Measurements from ENCODE around the gene MRPS15.

Gene MRPS15

GRCh38 chr1:36510418-36510817 is 46.2 kb upstream of the MRPS15 start:
- Histone ChIP-seq H3K27me3 (ENCODE audit: insufficient read depth, low read length) (no peaks in the 10 kb centered on the region), H3K4me2 (ENCODE audit: low read length) (no peak overlapping the region), H4K20me1 (ENCODE audit: insufficient read depth, low read length) (no peaks in the 10 kb centered on the region), H3K4me1 (ENCODE audit: insufficient read depth, low read length, severe bottlenecking) (no peaks in the 10 kb centered on the region), H3F3A (ENCODE audit: insufficient read depth, low read length) (no peaks in the 10 kb centered on the region), H3K9ac (ENCODE audit: low read length) (no peak overlapping the region), H3K79me2 (ENCODE audit: insufficient read depth, low read length) (no peaks in the 10 kb centered on the region), H3K9me3 (ENCODE audit: low read length) (no peaks in the 10 kb centered on the region), H3K9me2 (ENCODE audit: low read depth, low read length) (no peaks in the 10 kb centered on the region), H2AFZ (ENCODE audit: low read length) (no peak overlapping the region), H3K27ac (ENCODE audit: low read depth, low read length, poor library complexity, severe bottlenecking) (no peak overlapping the region), H3K36me3 (ENCODE audit: insufficient read depth, low read length) (no peaks in the 10 kb centered on the region), H3K4me3 (ENCODE audit: low read depth, low read length, poor library complexity, severe bottlenecking) (no peak overlapping the region)
- TF ChIP-seq EZH2 (IDR thresholded peaks at IDR 0.05; ENCODE audit: borderline replicate concordance, low read length) (no peak), CTCF (IDR thresholded peaks at IDR 0.05; ENCODE audit: low read length) (no peak)

- no peaks in the 10 kb centered on the region for H3K36me3 ChIP-seq (ENCODE audit: insufficient read depth, low read length)
- H3K9me2 ChIP-seq (ENCODE audit: low read depth, low read length), result no peaks in the 10 kb centered on the region
- no peaks in the 10 kb centered on the region for H3F3A ChIP-seq (ENCODE audit: insufficient read depth, low read length)
- H3K4me1 ChIP-seq (ENCODE audit: insufficient read depth, low read length, severe bottlenecking), result no peaks in the 10 kb centered on the region
- H2AFZ ChIP-seq (ENCODE audit: low read length), result no peak overlapping the region
- no peak for TF ChIP-seq CTCF (IDR thresholded peaks at IDR 0.05; ENCODE audit: low read length)
- no peak for TF ChIP-seq EZH2 (IDR thresholded peaks at IDR 0.05; ENCODE audit: borderline replicate concordance, low read length)
- H3K9ac ChIP-seq (ENCODE audit: low read length), result no peak overlapping the region
- H3K27me3 ChIP-seq (ENCODE audit: insufficient read depth, low read length), result no peaks in the 10 kb centered on the region
- H4K20me1 ChIP-seq (ENCODE audit: insufficient read depth, low read length), result no peaks in the 10 kb centered on the region
- H3K27ac ChIP-seq (ENCODE audit: low read depth, low read length, poor library complexity, severe bottlenecking), result no peak overlapping the region
- H3K4me3 ChIP-seq (ENCODE audit: low read depth, low read length, poor library complexity, severe bottlenecking), result no peak overlapping the region
- no peaks in the 10 kb centered on the region for H3K79me2 ChIP-seq (ENCODE audit: insufficient read depth, low read length)
- H3K4me2 ChIP-seq (ENCODE audit: low read length), result no peak overlapping the region
- H3K9me3 ChIP-seq (ENCODE audit: low read length), result no peaks in the 10 kb centered on the region
These were observed 44.1 kb upstream of the MRPS15 start for GRCh38 chr1:36508257-36508656.

- no peaks in the 10 kb centered on the region for H3F3A ChIP-seq (ENCODE audit: insufficient read depth, low read length)
- no peak overlapping the region for H3K9ac ChIP-seq (ENCODE audit: low read length)
- H3K27ac ChIP-seq (ENCODE audit: low read depth, low read length, poor library complexity, severe bottlenecking), result no peak overlapping the region
- H3K27me3 ChIP-seq (ENCODE audit: insufficient read depth, low read length), result no peaks in the 10 kb centered on the region
- no peaks in the 10 kb centered on the region for H3K4me1 ChIP-seq (ENCODE audit: insufficient read depth, low read length, severe bottlenecking)
- H2AFZ ChIP-seq (ENCODE audit: low read length), result no peak overlapping the region
- no peak overlapping the region for H3K4me3 ChIP-seq (ENCODE audit: low read depth, low read length, poor library complexity, severe bottlenecking)
- no peaks in the 10 kb centered on the region for H4K20me1 ChIP-seq (ENCODE audit: insufficient read depth, low read length)
- no peak for TF ChIP-seq CTCF (IDR thresholded peaks at IDR 0.05; ENCODE audit: low read length)
- TF ChIP-seq EZH2 (IDR thresholded peaks at IDR 0.05; ENCODE audit: borderline replicate concordance, low read length), result no peak
- no peaks in the 10 kb centered on the region for H3K9me3 ChIP-seq (ENCODE audit: low read length)
- no peaks in the 10 kb centered on the region for H3K9me2 ChIP-seq (ENCODE audit: low read depth, low read length)
- no peak overlapping the region for H3K4me2 ChIP-seq (ENCODE audit: low read length)
- no peaks in the 10 kb centered on the region for H3K79me2 ChIP-seq (ENCODE audit: insufficient read depth, low read length)
- H3K36me3 ChIP-seq (ENCODE audit: insufficient read depth, low read length), result no peaks in the 10 kb centered on the region
These were observed 42.2 kb upstream of the MRPS15 start for GRCh38 chr1:36506276-36506920.
